A172 (cell line): Measurements from ENCODE around the gene IGSF11. TPM values are rescaled to one million over a fixed set of nuclear protein-coding genes. Genes with fewer than 3 reads are reported as not detected.

ENCODE experiments used
- DNase-seq: peaks from one replicate; pipeline ENCODE4 v3.0.0-alpha.2; 2015; ENCODE audit warnings: low spot score
- total RNA-seq: library from RNA; depleted of rRNA; stranded (reverse); fragments of >200 nt; shearing (Covaris generic); gene quantifications from 2 replicates; pipeline ENCODE4 v1.2.3, GENCODE V29; 2014

IGSF11 gene
- total RNA-seq, 1 experiment from 2014 or later, result not detected

DNA sequence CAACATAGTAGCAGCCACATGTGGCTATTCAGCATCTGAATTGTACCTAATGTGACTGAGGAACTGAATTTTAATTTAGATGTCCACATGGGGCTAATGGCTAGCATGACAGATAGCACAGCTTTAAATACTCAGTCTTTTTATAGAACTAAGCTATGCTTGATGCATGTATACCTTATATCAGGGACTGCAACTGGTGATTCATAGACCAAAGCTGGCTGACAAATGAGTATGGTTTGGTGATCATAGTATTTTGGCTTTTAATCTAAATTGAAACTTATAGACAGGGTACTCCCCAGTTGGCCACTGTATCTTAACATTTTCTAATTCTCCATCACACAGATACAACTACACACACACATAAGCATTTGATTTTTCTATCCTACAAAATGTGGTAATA, 83.6 kb downstream of the IGSF11 start:
- DNase-seq, result no peak

DNA sequence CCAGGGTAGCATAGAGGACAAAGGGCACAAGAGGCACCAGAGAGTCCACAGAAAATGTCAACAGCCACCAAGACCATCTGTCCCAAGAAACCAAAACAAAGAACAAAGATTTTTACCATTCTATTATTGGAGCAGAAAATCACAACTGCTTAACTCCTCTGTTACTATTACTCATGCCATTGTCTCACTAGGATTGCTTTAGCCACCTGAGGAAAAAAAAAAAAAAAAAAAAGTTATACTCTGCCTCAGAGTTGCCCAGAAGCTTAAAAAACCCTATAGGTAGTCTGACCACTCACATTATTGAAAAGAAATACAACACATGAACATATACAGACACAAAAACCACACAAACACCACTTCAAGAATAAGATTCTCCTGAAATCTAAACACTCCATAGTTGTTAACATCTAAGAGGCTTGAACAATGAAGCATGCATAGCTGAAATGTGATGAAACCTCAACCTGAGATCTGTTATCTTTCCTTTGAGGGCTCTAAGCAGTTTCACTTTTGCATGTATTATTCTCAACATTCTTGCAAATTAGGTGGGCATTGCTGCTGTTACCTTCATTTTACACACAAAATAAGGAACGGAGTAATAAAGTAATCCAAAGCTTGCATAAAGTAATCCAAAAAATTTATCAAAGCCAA, 85.4 kb downstream of the IGSF11 start:
- no peak for DNase-seq

DNA sequence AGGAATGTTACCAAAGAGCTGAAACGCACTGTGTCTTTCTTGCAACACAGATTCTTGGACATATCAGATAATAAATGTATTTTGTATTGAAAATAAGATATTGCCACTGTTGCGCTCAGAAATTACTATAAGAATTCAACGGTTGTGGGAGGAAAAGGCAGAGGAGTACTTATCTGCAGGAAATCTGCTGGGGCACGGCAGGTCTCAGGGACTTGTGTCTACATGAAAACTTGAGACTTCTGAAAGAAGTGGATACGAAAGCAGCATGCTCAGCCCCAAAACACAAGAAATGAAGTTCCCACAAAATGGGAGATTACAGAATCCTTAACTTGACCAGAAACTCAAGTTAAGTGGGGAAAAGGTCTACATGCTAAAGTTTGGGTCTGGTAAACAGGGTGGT, 86.5 kb downstream of the IGSF11 start:
- no peak for DNase-seq

DNA sequence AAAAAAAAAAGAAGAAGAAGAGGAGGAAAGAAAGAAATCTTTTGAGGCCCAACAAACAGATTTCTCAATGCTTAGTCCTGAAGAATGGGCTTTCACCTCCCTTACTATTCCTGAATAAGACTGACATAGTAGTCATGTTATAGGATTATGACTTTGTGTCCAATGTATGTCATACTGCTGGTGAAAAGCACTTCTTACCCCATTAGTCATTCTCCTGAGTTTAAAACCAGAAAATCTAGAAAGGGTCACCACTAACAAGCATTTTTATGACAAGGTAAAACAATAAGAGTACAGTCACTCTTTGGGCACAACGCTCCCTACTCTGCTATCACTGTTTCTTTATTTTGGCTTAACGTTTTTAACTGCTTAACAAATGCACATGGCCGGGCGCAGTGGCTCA, 88.2 kb downstream of the IGSF11 start:
- no peak for DNase-seq

DNA sequence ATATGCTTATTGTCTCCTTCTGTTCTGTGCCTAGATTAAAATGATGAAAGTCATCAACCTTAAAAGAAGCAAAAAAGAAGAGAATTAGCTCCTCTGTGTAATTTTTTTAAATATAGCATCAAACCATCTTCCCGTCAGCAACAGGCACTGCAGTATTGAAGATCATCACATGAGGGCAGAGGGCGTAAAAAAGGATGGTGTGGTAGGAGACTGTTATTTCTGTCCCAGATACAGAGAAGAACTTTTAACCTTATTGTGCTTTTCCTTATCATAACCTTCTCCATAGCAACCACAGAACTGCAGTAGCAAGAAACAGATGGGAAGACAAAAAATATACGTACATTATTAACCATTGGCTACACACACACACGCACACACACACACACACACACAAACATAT, 88.8 kb downstream of the IGSF11 start:
- DNase-seq, result no peak

DNA sequence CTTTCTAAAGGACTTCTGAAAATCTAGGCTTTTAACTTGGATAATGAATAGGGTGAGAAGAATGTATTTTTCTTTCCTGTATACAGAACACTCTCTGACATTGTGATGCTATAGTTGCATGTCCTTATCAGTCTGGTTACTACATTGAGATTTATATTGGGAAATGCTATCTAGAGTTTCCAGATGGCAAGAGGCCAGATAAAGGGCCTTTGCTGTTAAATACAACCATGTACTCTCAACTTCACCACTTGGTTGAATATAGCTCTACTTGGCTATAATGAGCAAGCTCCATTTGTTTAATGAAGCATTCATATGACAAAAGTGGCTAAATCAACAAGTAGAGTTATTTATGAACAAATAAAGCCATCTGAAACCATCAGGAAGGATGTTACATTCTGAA, 91.0 kb downstream of the IGSF11 start:
- DNase-seq, result no peak

DNA sequence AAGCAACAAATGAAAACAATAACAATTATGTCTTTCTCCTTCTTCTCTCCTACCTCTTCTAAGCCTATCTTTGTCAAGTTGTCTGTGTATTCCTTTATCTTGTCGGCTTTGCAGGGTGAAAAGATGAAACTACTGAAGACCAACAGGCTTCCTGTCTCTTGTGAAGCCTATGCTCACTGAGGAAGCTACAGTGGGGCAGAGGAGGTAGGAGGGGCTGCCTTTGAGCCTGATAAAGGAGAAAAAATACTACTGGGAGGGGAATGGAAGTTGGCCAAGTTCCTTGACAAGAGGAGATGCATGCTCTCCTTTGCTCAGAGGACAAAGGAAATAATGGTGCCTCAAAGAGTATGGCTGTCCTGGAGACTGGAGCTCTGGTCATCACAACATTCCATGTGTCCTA, 92.0 kb downstream of the IGSF11 start:
- no peak for DNase-seq

DNA sequence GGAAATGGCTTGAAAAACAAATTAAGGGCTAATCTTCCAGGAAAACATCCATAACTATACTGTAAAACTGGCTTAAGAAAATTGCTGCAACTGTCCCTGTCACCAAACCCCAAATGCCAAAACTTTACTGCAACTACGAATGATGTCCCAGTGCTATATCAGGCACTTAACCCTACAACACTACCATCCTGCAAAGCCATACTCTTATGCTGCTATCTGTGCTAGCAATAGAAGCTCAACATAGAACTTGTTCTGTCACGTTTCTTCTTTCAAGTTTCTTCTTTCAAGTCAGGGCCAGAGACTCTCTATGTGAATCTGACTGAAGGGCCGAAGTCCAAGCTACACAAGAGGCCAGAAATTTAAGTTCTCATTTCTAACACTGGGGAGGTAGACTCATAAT, 92.5 kb downstream of the IGSF11 start:
- no peak for DNase-seq

DNA sequence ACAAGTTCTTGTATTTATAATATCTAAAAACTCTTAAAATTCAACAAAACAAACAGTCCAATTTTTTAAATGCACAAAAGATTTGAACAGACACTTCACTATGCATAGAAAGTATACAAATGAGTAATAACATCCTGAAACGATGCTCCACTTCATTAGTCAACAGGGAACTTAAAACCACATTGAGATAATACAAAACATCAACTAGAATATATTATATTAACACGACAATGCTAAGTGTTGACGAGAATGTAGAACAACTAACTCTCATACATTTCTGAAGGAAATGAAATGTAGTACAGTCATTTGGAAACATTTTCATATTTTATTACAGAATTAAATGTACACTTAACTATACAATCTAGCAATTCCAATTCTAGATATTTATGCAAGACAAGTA, 93.4 kb downstream of the IGSF11 start:
- DNase-seq, result no peak

DNA sequence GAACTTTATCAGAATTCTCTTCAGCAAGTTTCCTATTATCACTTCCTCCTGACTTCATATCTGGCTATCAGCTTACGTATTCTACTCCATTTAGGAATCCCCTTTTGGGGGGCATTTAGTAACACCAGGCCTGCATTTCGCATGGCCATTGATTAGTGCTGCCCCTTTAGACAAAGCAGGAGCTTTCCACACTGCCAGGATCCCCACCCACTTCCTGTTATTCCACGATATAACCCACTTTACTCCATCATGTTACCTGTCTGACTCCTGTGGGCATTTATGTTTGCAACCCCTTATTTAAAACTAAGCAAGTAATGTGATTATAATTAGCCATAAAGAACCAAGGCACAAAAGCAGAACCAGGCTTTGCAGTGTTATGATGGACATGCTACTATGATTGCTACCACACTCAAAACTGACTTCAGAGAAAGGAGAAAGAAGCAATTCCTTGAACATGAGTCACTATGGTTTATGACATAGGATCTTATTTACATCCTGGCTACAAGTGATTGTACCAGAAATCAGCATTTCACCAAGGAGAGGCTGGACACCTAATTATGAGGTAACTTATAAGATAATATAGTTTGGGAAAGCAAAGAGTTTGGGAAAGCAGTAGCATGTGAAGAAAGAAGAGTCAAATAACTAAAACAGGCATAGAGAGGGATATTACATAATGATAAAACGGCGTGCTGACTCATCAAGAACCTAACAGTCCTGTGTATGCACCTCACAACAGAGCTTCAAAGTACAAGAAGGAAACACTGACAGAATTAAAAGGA, 96.3 kb downstream of the IGSF11 start:
- peak; percentile 51 for DNase-seq

DNA sequence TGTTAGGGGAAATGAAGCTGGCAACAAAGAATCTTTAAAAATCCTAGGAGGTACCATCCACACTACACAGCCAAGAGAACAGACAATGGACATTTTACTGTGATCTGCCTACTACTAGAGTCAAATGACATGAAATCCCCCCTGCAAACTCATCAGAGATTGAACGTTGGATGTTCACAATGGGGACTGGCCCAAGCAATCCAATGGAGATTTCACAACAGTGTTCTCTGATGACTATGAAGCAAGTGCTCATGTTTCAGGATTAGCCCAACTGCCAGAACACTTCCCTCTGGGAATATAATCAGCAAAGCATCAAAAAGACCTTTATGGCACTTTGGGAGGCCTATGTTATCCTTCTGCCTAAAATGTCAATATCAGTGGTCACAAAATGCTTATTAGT, 97.8 kb downstream of the IGSF11 start:
- no peak for DNase-seq

DNA sequence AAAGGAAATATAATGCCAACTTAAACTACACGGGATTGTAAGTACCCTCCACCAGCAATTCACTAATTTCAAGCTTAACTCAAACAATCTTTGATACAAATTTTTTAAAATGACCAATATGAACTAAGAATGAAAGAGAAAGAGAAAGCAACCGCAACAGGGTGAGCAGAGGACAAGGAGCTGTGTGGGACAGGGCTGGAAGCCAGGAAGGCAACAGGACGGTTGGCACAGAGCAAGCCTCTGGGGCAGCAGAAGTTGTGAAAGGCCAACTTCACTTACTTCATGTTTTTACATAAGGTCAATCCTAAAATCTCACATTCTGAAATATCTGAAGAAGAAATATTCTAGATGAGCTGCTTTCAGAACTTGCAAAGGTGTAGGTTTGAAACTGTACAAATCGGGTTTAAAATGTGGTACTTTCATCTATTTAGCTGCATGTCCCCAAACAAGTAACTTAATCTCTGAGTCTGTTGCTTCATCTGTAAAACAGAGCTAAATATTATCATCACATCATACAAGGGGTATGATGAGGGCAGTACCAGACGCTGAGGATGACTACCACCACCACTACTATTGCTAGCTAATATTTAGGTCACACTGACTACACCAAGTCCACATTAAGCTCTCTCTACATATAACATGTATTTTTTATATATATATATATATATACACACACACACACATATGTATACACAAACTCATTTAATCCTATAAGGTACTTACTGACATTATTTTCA, 101.7 kb downstream of the IGSF11 start:
- no peak for DNase-seq

DNA sequence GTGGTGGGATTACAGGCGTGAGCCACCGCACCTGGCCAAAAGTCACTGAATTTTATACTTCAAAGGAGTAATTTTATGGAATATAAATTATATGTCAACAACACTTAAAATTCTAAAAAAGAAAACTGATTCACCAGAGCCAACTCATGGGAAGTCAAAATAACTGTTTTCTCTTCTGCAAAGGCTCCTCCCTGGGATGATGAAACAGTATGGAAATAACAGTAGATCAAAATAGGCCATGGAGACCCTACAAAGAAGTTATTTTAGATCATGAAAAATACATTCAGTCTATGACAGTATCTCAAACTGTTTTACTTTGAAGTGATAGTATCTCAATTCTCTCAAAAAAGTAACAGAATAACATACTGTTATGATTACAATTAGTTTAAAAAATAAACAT, 102.7 kb downstream of the IGSF11 start:
- DNase-seq, result no peak

DNA sequence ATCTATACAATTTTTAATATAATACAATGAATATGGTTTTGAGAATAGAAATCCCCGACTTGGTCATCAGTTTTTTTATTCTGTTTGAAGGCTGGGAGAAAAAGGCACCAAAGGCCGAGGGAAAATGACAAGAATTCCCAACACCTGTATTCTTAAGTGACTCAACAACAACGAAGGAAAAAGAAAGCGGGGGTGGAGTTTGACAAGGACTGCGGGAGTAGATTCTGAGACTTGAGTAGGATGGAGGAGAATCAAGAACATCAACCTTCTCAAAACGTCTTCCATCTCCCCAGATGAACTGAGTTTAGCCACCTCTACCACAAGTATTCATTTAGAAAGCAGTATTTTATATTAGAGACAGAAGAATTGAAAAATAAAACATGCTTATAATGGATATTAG, 107.2 kb downstream of the IGSF11 start:
- no peak for DNase-seq

DNA sequence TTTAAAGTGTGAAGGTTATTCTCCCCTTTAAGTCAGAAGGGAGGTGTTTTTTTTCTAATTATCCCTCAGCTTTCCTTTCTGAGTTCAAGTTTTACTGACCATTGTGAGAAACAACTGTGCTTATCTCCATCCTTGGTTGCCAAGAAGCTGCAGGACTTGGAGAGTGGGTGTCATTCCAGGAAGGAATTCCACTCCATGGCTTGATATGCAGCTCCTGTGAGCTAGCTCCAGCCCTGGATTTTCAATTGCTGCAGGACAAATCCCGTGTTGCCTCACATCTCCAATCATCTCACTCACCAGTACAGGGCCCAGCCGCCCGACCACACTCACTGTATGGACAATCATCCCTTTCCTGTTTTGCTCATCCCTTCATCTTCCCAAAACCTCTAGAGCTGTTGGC, 122.5 kb downstream of the IGSF11 start:
- no peak for DNase-seq

DNA sequence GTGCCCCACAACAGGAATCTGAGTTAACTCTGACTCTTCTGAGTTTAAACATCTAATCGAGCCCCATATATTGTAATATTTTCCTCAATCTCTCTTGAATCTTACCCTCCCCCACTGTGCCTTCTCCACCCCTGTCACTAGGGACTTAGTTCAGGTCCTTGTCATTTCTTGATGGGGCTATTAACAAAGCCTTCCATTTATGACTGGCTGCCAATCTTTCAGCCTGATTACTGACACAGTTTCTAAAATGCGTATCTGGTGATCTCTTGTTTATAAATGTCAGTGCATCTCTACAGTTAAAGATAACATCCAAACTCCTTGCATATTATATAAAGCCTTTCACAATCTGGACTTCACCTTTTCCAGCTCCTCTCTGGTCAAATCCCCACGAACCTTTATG, 124.3 kb downstream of the IGSF11 start:
- no peak for DNase-seq

DNA sequence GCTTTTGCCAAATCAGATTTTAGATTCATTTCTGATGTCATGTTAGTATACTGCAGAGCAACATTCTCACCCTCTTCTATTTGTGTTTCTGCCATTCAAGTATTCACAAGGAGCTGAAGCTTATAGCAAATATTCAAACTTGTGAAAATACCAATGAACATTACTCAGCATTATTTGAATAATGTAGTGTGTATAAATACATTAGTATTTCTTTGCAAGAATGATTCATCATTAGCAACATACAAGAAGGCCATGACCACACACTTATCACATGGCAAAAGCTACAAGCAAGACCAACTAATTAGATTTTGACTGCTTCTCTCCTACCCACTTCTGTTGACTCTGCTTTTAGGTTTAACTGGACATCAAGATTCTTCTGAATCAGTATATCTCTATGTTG, 124.9 kb downstream of the IGSF11 start:
- no peak for DNase-seq

DNA sequence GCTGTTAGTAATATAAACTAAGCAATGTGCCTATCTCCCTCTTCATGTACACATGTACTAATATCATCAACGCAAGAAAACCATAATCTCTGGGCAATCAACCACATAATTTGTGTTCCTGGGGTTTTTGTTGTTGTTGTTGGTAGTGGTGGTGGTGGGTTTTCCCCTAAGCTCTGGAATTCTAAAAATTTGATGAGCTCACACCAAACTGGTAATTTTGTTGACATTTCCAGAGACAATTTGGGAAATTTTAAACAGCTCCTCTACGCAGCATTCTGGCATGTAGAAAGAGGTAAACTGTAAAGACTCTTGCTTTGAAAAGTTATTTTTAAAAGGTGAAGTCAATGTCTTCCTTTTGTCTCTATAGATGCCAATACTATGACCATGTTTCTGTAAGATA, 126.7 kb downstream of the IGSF11 start:
- DNase-seq, result no peak

DNA sequence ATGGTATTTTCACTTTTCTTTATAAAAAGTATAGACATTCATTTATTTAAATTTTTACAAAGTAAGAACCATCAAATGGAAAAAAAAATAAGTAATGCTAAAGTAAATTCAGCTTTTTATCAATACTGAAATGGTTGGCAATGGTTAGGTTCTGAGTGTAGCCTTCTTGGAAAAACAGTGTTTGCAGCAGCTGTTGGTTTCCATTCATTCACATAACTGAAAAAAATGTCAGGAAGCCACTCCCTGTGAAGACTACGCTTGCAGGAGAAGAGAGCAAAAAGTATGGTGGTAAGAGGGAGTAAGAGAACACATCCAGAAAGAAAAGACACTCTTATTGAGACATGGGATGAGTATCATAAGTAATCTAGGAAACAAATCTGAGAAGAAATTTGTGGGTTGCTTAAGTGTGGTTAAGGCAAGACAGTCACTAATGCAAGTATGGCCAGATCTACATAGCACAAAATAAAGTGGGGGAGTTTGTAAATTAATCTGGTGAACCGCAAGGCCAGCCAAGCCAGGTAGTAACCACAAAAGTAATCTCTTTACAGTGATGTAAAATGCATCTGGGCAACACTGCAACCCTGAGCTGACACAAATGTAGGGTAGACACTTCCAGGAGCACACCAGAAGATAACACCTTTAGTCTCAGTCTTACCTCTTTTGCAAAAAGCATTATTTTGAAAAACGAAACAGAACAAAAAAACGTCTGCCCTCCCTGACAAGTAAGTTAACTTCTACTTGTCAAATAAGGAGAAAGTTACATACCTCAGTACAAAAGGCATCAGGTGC, 133.7 kb downstream of the IGSF11 start:
- DNase-seq, result no peak

DNA sequence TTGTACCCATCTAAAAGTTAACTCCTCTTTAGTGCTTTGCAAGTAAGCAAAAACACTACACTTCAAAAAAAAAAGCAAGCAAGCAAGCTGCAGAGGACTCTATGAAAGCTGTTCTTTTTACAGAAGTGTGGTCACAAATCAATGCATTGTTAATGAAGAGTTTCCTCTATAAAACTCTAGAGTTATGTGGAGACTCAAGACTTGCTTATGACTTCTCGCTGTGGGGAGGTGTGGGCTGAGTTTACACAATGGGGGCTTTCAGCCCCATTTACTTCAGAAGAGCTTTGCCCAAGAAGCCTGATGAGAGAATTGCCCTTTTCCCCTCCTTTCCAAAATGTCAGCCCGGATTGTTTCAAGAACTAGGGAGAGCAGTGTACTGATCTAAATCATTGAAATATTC, 144.4 kb downstream of the IGSF11 start:
- DNase-seq, result no peak

DNA sequence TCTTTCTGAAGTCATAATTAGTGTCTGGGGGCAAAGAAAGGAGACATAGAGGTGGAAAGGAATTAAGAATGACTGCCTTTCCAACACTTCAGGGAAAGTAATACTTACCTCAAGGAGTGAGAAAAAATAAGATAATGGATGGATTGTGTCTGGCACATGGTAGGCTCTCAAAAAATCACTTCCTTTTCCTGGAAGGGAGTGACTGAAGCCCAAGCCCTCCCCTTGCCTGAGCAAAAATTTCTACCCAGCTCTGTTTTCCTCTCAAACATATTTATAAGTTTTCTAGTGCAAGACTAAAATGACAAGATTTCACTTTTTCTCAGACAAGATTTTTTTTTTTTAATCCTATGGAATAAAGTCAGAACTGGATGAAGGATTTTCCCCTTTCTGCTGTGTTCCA, 145.0 kb downstream of the IGSF11 start:
- no peak for DNase-seq

DNA sequence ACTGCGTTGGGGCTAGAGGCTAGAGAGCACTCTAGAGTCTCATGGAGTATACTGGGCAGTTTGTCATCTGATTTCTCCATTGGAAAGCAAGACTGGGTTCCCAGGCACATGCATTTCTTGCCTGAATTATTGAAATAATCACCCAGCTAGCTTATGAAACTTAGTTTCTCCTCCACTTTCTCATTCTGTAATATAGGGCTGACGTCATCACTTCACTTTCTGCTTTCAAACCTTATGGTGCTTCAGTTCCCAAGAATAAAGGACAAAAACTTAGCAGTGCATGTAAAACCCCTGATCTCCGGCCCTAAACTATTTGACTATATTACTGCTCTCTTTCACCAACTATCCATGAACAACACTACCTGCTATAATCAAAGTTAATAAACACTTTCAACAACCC, 147.9 kb downstream of the IGSF11 start:
- no peak for DNase-seq
